HG03442 (cell line): ENCODE measurements around the gene HSD17B14.
"Not testable (repeated sequence)": the region's sequence is repeated elsewhere in the genome, so short reads cannot be mapped to it uniquely, and the experiment has no call there.

ENCODE experiments used
- ATAC-seq: cut with Tn5 transposase; IDR thresholded peaks from one replicate; pipeline ENCODE4 v1.9.1; 2021; ENCODE audit warnings: mild to moderate bottlenecking, moderate library complexity; ENCODE audit not compliant: unreplicated experiment

Gene HSD17B14

GRCh38 chr19:48836089-48837017, at the start of gene HSD17B14:
TSS of gene HSD17B14 (minus strand) at chr19:48836491. CDS start at chr19:48836411, 80 bp downstream.
- ATAC-seq, result no peak

- ATAC-seq, result no peak
These were observed 47.4 kb upstream of the HSD17B14 start for GRCh38 chr19:48883726-48884125.

GRCh38 chr19:48881741-48882657, 45.7 kb upstream of the HSD17B14 start:
- ATAC-seq, result no peak

- not testable (repeated sequence) for ATAC-seq
These were observed 43.4 kb upstream of the HSD17B14 start for GRCh38 chr19:48879696-48880095.

GRCh38 chr19:48879025-48879637, 42.8 kb upstream of the HSD17B14 start:
- no peak for ATAC-seq

GRCh38 chr19:48878196-48879024, 42.1 kb upstream of the HSD17B14 start:
- no peak for ATAC-seq

GRCh38 chr19:48877855-48878195, 41.5 kb upstream of the HSD17B14 start:
- ATAC-seq, result no peak

GRCh38 chr19:48876043-48876981, 40.0 kb upstream of the HSD17B14 start:
- ATAC-seq, result not testable (repeated sequence)

GRCh38 chr19:48874303-48875135, 38.2 kb upstream of the HSD17B14 start:
- no peak for ATAC-seq

- no peak for ATAC-seq
These were observed 37.4 kb upstream of the HSD17B14 start for GRCh38 chr19:48873476-48874302.

- no peak for ATAC-seq
These were observed 36.7 kb upstream of the HSD17B14 start for GRCh38 chr19:48872884-48873475.

GRCh38 chr19:48872182-48872883, 36.0 kb upstream of the HSD17B14 start, which contains the start of gene PPP1R15A:
TSS of gene PPP1R15A (plus strand) at chr19:48872421. CDS start at chr19:48873234, 813 bp downstream.
- ATAC-seq, result peak; percentile 41

GRCh38 chr19:48871471-48872181, 35.3 kb upstream of the HSD17B14 start:
- ATAC-seq, result not testable (repeated sequence)

GRCh38 chr19:48870048-48870447, 33.8 kb upstream of the HSD17B14 start:
- ATAC-seq, result no peak

GRCh38 chr19:48868114-48868886, 32.0 kb upstream of the HSD17B14 start, which contains the start of gene PLEKHA4:
TSS of gene PLEKHA4 (minus strand) at chr19:48868617. CDS start at chr19:48867620, 997 bp downstream.
- no peak for ATAC-seq
